Measurements from ENCODE around the gene POMC.
"Not testable (repeated sequence)": the region's sequence is repeated elsewhere in the genome, so short reads cannot be mapped to it uniquely, and the experiment has no call there.

Gene POMC

DNA sequence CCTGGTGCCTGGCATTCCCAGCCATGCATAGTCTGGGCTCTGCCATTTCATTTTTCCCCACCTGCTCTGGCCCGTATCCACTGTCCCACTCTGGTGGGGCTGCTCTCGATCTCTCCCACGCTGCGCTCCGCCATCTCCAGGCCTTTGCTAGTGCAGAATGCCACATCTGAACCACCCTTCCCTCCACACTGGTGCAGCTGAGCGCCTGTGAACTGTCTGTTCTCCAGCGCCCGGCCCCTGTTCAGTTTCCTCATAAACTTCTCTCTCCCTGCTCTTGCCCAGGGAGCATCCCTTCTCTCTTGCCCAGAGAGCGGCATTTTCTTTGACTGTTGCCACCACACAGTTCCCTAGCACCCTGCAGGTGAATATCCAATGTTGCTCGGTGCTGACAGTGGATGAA, 21.5 kb downstream of the POMC start:
- TF ChIP-seq BHLHE40 (IDR thresholded peaks at IDR 0.05; ENCODE audit: borderline replicate concordance) (no peak), SP1 (IDR thresholded peaks at IDR 0.05) (no peak), L3MBTL2 (conservative IDR thresholded peaks at IDR 0.05) (no peak), TARDBP (IDR thresholded peaks at IDR 0.05) (no peak), ARNT (IDR thresholded peaks at IDR 0.05) (no peak), HDGF (IDR thresholded peaks at IDR 0.05; ENCODE audit: borderline replicate concordance) (no peak), FOXA1 (IDR thresholded peaks at IDR 0.05) (no peak), CTBP1 (IDR thresholded peaks at IDR 0.05; ENCODE audit: borderline replicate concordance) (no peak), FOXK2 (IDR thresholded peaks at IDR 0.05) (no peak), FOXM1 (IDR thresholded peaks at IDR 0.05; ENCODE audit: borderline replicate concordance) (no peak), ZNF384 (IDR thresholded peaks at IDR 0.05) (no peak), ELF4 (IDR thresholded peaks at IDR 0.05) (no peak), SUZ12 (IDR thresholded peaks at IDR 0.05) (no peak), LEF1 (IDR thresholded peaks at IDR 0.05; ENCODE audit: borderline replicate concordance) (no peak), NFRKB (IDR thresholded peaks at IDR 0.05) (no peak)
- TF ChIP-seq, protein P1, sequence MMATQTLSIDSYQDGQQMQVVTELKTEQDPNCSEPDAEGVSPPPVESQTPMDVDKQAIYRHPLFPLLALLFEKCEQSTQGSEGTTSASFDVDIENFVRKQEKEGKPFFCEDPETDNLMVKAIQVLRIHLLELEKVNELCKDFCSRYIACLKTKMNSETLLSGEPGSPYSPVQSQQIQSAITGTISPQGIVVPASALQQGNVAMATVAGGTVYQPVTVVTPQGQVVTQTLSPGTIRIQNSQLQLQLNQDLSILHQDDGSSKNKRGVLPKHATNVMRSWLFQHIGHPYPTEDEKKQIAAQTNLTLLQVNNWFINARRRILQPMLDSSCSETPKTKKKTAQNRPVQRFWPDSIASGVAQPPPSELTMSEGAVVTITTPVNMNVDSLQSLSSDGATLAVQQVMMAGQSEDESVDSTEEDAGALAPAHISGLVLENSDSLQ (IDR thresholded peaks at IDR 0.05), result no peak
- CTCF ChIA-PET, result interaction anchor here (0.5 kb wide), 1 partner anchor 17 kb away, joined by 4 read pairs; no protein-coding TSS in a partner anchor
- POLR2A ChIA-PET, result no interaction called here
- no peak for DNase-seq (ENCODE audit: extremely low spot score)

DNA sequence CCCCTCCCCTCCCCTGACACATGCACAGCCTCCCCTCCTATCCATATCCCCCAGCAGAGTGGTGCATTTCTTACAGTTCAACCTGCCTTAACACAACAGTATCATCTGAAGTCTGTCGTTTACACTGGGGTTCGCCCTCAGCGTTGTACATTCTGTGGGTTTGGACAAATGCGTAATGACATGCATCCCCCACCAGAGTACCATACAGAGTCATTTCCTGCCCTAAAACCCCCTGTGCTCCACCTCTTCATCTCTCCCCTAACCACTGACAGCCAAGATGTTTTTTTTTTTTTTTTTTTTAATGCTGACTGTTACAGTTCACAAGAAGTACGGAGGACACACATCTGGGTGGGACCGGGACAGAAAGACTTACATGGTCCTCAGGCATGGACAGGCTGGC, 22.6 kb downstream of the POMC start:
- POLR2A ChIA-PET, result no interaction called here

DNA sequence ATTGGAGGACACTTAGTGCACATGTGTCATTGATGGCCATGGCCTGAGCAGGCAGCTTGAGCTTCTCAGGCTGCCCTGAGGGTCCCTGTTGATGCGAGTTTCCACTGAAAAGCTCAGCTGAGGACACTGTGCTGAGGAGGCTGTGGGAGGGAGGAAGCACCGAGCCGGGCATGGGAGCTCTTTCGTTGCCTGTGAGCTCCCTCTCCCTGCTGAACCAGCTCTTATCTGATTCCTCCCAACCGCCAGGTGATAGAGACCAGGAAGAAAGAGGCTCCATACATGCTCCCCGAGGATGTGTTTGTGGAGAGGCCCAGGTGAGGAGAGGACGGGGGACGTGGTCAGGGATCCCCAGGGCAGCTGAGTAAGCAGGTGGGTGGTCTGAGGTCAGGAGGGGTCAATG, 27.3 kb downstream of the POMC start:
- TF ChIP-seq CTBP1 (IDR thresholded peaks at IDR 0.05; ENCODE audit: borderline replicate concordance) (no peak), BHLHE40 (IDR thresholded peaks at IDR 0.05; ENCODE audit: borderline replicate concordance) (no peak), LEF1 (IDR thresholded peaks at IDR 0.05; ENCODE audit: borderline replicate concordance) (no peak), FOXA1 (IDR thresholded peaks at IDR 0.05) (no peak), ELF4 (IDR thresholded peaks at IDR 0.05) (no peak), SUZ12 (IDR thresholded peaks at IDR 0.05) (no peak), FOXM1 (IDR thresholded peaks at IDR 0.05; ENCODE audit: borderline replicate concordance) (no peak), L3MBTL2 (conservative IDR thresholded peaks at IDR 0.05) (no peak), FOXK2 (IDR thresholded peaks at IDR 0.05) (no peak), HDGF (IDR thresholded peaks at IDR 0.05; ENCODE audit: borderline replicate concordance) (no peak), ARNT (IDR thresholded peaks at IDR 0.05) (no peak), ZNF384 (IDR thresholded peaks at IDR 0.05) (no peak), NFRKB (IDR thresholded peaks at IDR 0.05) (no peak), SP1 (IDR thresholded peaks at IDR 0.05) (no peak), TARDBP (IDR thresholded peaks at IDR 0.05) (no peak)
- TF ChIP-seq, protein P1 (IDR thresholded peaks at IDR 0.05), result no peak
- ChIA-PET CTCF (interaction anchor here (1.1 kb wide), 1 partner anchor 25 kb away, joined by 3 read pairs; no protein-coding TSS in a partner anchor), POLR2A (no interaction called here)
- DNase-seq (ENCODE audit: extremely low spot score), result no peak

More for the DNA sequence above, 22.6 kb downstream of the POMC start:
- TF ChIP-seq, protein P1 (IDR thresholded peaks at IDR 0.05), result no peak
- TF ChIP-seq FOXK2 (IDR thresholded peaks at IDR 0.05) (no peak), ELF4 (IDR thresholded peaks at IDR 0.05) (no peak), LEF1 (IDR thresholded peaks at IDR 0.05; ENCODE audit: borderline replicate concordance) (no peak), L3MBTL2 (conservative IDR thresholded peaks at IDR 0.05) (no peak), ZNF384 (IDR thresholded peaks at IDR 0.05) (no peak), TARDBP (IDR thresholded peaks at IDR 0.05) (no peak), CTBP1 (IDR thresholded peaks at IDR 0.05; ENCODE audit: borderline replicate concordance) (no peak), ARNT (IDR thresholded peaks at IDR 0.05) (no peak), FOXM1 (IDR thresholded peaks at IDR 0.05; ENCODE audit: borderline replicate concordance) (no peak), BHLHE40 (IDR thresholded peaks at IDR 0.05; ENCODE audit: borderline replicate concordance) (no peak), SP1 (IDR thresholded peaks at IDR 0.05) (no peak), NFRKB (IDR thresholded peaks at IDR 0.05) (no peak), HDGF (IDR thresholded peaks at IDR 0.05; ENCODE audit: borderline replicate concordance) (no peak), SUZ12 (IDR thresholded peaks at IDR 0.05) (no peak), FOXA1 (IDR thresholded peaks at IDR 0.05) (no peak)
- no peak for DNase-seq (ENCODE audit: extremely low spot score)
- CTCF ChIA-PET, result no interaction called here

DNA sequence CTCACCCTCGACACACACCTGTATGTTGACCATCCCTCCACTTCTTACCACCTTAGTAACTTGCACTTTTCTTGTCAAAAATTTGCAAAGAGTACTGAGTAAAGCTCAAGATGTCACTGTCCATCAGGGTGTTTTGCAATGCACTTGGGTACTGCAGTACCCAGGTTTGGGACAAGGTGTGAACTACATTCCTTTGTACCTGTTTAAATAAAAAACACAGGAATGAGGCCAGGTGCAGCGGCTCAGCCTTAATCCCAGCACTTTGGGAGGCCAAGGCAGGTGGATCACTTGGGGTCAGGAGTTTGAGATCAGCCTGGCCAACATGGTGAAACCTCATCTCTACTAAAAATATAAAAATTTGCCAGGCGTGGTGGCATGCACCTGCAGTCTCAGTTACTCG, 27.8 kb downstream of the POMC start:
- POLR2A ChIA-PET; DNase-seq (ENCODE audit: extremely low spot score): not testable (repeated sequence)
- CTCF ChIA-PET, result interaction anchor here (1.1 kb wide), 1 partner anchor 26 kb away, joined by 3 read pairs; no protein-coding TSS in a partner anchor

DNA sequence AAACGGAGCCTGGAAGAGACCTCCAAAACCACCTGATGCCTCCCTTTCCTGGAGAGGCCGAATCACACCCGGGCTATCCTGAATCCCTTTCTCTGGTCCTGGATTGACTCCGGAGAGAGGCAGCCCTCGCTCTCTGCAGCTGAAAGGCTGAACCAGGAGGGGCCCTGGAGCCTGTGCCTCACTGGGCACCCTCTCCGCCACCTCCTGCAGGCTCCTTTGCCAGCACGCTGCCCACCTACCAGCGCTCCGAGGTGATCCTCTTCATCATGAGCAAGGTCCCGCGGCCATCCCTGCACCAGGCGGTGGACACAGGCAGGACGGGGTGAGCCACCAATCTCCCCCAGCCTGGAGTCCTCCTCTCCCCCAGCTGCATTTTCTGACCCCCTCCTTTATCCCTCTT, 35.7 kb downstream of the POMC start:
- ChIA-PET CTCF (interaction anchor here (1.2 kb wide), 1 partner anchor 157 kb away, joined by 3 read pairs; no protein-coding TSS in a partner anchor), POLR2A (no interaction called here)
- TF ChIP-seq ELF4 (IDR thresholded peaks at IDR 0.05) (no peak), BHLHE40 (IDR thresholded peaks at IDR 0.05; ENCODE audit: borderline replicate concordance) (no peak), L3MBTL2 (conservative IDR thresholded peaks at IDR 0.05) (no peak), NFRKB (IDR thresholded peaks at IDR 0.05) (no peak), ZNF384 (IDR thresholded peaks at IDR 0.05) (no peak), LEF1 (IDR thresholded peaks at IDR 0.05; ENCODE audit: borderline replicate concordance) (no peak), TARDBP (IDR thresholded peaks at IDR 0.05) (no peak), SP1 (IDR thresholded peaks at IDR 0.05) (no peak), FOXA1 (IDR thresholded peaks at IDR 0.05) (no peak)
- TF ChIP-seq, protein P1 (IDR thresholded peaks at IDR 0.05), result no peak
- DNase-seq (ENCODE audit: extremely low spot score), result no peak

DNA sequence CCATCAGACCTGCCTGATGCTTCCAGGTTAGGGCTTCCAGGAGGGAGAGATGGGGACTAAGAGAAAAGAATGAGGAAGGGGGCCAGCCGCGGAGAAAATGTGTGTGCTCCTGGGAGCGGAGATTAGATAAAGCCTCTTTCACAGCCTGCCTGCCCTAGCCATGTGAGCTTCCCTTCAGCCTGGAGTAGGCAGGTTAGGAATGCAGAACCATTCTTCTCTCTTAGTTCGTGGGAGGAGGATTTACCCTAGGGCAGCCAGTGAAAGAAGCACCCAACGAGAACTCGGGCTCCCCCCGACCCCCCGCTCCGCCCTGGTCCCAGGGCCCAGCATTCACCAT, 36.1 kb downstream of the POMC start:
- ChIA-PET CTCF (interaction anchor here (1.2 kb wide), 1 partner anchor 157 kb away, joined by 3 read pairs; no protein-coding TSS in a partner anchor), POLR2A (no interaction called here)
- DNase-seq (ENCODE audit: extremely low spot score), result no peak
- TF ChIP-seq NFRKB (IDR thresholded peaks at IDR 0.05) (no peak), TARDBP (IDR thresholded peaks at IDR 0.05) (no peak)
- TF ChIP-seq, protein P1 (IDR thresholded peaks at IDR 0.05), result no peak
